Upper lobe of left lung (tissue), 4 donors: Measurements from ENCODE around the gene PLD2.
A peak's percentile ranks its signal among the peaks of the same experiment; 100 is the strongest.

Source experiments
- POLR2AphosphoS5 ChIP-seq, 2 donors: sonication (generic); formaldehyde crosslinking; IDR thresholded peaks; one replicate each; pipeline ENCODE4 v1.5.1; 2017; ENCODE audit warnings: antibody characterized with exemption in 2 of 2
- TF ChIP-seq, protein P1 (sequence below), 6 experiments: fragments of 450-650 bp in 4 of 6; fragments of 200-600 bp in 2 of 6; sonication (generic) in 2 of 6; IDR thresholded peaks; one replicate each; pipeline ENCODE4 v1.5.1; 2016 to 2019; ENCODE audit warnings: antibody characterized with exemption in 6 of 6

DNA sequence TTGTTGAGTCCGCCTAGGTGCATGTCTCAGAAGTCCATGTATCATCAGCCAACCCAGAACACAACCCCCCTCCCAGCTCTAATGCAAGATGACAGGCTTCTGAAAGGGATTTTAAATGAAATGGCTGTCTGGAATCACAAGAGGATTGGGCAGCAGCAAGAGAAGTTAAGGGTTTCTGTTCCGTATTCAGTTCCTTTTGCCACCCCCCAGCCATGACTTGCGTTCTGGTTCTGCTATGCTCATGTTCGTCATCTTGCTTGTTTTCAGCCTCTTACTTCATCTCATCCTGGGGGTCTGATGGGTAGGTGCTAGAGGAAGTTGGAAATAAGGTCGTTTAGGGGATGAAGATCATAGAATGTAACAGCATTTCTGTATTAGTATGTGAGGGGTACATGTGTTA lies 38.2 kb downstream of the PLD2 start:
- TF ChIP-seq, protein P1, sequence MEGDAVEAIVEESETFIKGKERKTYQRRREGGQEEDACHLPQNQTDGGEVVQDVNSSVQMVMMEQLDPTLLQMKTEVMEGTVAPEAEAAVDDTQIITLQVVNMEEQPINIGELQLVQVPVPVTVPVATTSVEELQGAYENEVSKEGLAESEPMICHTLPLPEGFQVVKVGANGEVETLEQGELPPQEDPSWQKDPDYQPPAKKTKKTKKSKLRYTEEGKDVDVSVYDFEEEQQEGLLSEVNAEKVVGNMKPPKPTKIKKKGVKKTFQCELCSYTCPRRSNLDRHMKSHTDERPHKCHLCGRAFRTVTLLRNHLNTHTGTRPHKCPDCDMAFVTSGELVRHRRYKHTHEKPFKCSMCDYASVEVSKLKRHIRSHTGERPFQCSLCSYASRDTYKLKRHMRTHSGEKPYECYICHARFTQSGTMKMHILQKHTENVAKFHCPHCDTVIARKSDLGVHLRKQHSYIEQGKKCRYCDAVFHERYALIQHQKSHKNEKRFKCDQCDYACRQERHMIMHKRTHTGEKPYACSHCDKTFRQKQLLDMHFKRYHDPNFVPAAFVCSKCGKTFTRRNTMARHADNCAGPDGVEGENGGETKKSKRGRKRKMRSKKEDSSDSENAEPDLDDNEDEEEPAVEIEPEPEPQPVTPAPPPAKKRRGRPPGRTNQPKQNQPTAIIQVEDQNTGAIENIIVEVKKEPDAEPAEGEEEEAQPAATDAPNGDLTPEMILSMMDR (IDR thresholded peaks at IDR 0.05): no peak
- TF ChIP-seq POLR2AphosphoS5 (IDR thresholded peaks at IDR 0.05): peak in 1 of 2 donors; percentile 30
